H1 (cell line): ENCODE measurements around the gene SPRING1. TPM values are rescaled to one million over a fixed set of nuclear protein-coding genes. Genes with fewer than 3 reads are reported as not detected.

ENCODE experiments used
- EGR1 ChIP-seq: IDR thresholded peaks from 2 replicates; pipeline ENCODE4 v1.6.1; 2011; ENCODE audit warnings: low read depth, low read length, borderline replicate concordance
- PHF8 ChIP-seq: fragments of 200-600 bp; sonication (generic); conservative IDR thresholded peaks from 2 replicates; pipeline ENCODE4 v1.7.1; 2012; ENCODE audit warnings: low read depth, mild to moderate bottlenecking, inconsistent platforms, low read length, moderate library complexity
- polyA plus RNA-seq, 7 experiments: library from polyadenylated mRNA; depleted of rRNA in 3 of 7; stranded (reverse) in 5 of 7; unstranded in 2 of 7; fragments of >200 nt in 5 of 7; fragments of 200-250 nt in 2 of 7; gene quantifications; 1 replicate in 5 of 7; 2 replicates in 1 of 7; 4 replicates in 1 of 7; pipeline versions ENCODE4 v1.2.1 to v1.2.3, GENCODE V29; 2011 to 2013; ENCODE audit warnings: missing spikeins in 2 of 7, mixed read lengths in 2 of 7
- total RNA-seq: library from RNA; stranded (reverse); fragmentation: NEBNext Ultra II Directional; extraction: Animal tissue kit (Norgen Biotek cat#: 25700); gene quantifications from 2 replicates; pipeline ENCODE4 v1.2.1, GENCODE V29; 2021

SPRING1 gene
- total and polyA plus RNA-seq, 2 of the 8 experiments (the other 6 are each of a cell fraction or from before 2014, with no cell fraction given): 14.3 to 46.5 TPM

DNA sequence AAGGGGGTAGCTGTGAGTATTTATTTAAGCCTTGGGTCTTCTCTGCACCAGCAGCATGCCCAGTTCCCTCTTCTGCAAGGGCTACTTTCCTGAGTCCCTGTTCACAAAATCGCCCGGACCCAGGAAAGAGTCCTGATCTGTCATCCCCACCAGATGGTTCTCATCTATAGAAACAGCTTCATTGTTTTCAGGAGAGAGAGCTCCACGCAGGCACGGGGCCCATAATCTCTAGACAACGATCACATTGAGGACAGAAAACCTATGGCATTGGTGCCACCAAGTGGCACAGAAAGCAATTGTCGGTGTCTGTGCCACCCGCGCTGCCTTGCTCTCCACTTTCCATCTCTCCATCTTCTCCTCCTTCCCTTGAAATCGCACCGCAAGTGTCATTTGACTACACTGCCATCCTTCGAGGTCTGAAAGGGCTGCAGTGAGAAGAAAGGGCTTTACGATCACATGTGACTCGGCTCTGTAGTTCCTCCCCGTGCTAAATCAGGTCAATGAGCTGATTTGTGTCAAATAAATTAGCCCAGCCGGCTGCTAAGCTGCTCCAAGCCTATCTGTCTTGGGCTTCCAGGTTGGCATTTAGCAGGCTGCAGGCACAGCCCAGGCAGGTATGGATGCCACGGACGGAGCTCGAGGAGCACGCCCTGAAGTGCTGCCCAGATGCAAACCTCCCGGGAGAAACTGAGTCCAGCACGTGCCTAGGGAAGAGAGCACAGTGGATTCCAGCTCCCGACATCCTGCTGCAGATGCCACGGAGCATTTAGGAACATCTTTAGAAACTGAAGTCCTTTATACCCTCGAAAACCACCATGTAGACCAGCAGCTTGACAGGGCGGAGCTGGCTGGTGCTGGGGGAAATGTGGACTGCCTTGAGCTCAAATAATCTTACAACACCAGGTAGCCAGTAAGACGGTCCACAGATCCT, 28.8 kb downstream of the SPRING1 start (continued):
- TF ChIP-seq PHF8 (no peak), EGR1 (no peak)
